Panc1 (cell line): ENCODE measurements around the gene PLXND1. TPM values are rescaled to one million over a fixed set of nuclear protein-coding genes. Genes with fewer than 3 reads are reported as not detected.

Experiments
- ATAC-seq: fragments of 200-7000 bp; cut with Tn5 transposase; 2 replicates; pipeline ENCODE4 v1.9.1; 2020; ENCODE audit warnings: mild to moderate bottlenecking, moderate library complexity
- BruUV-seq: library from RNA; stranded (reverse); fragments of 400-500 nt; replicated peaks from 2 replicates; lab custom pipeline; 2021; lab: Mats Ljungman, UMichigan
- CTCF ChIA-PET: fragments of 300-600 bp; sonication (Branson Sonifier 250); formaldehyde crosslinking; loops from one replicate; lab custom pipeline; 2022; ENCODE audit warnings: antibody characterized with exemption; lab: Charles Lee
- POLR2A ChIA-PET: fragments of 300-600 bp; sonication (Branson Sonifier 250); formaldehyde crosslinking; loops from one replicate; lab custom pipeline; 2022; ENCODE audit warnings: antibody characterized with exemption; lab: Charles Lee
- DNase-seq: peaks from one replicate; pipeline ENCODE4 v3.0.0-alpha.2; 2010; ENCODE audit warnings: low read depth, low spot score
- H3K27ac ChIP-seq: 2 replicates; pipeline ENCODE4 v1.5.1; 2011; ENCODE audit warnings: mild to moderate bottlenecking, low read length, inconsistent platforms
- H3K27me3 ChIP-seq: fragments of 200-500 bp; sonication (Bioruptor generic); 2 replicates; pipeline ENCODE4 v1.6.0; 2014; ENCODE audit warnings: low read length, inconsistent platforms; ENCODE audit not compliant: control insufficient read depth, insufficient read depth
- H3K36me3 ChIP-seq: fragments of 200-500 bp; sonication (Bioruptor generic); 2 replicates; pipeline ENCODE4 v1.5.1; 2014; ENCODE audit warnings: inconsistent platforms, mild to moderate bottlenecking, low read length, moderate library complexity; ENCODE audit not compliant: control insufficient read depth, insufficient read depth
- H3K4me1 ChIP-seq: 2 replicates; pipeline ENCODE4 v1.5.1; 2011; ENCODE audit warnings: inconsistent platforms, mild to moderate bottlenecking, low read length, moderate library complexity; ENCODE audit not compliant: control insufficient read depth, insufficient read depth
- H3K4me3 ChIP-seq, 2 experiments: 2 replicates each; pipeline ENCODE4 v1.5.1; 2011 to 2012; ENCODE audit warnings: low read depth in 2 of 2, low read length in 2 of 2, mild to moderate bottlenecking in 2 of 2, inconsistent platforms in 1 of 2, moderate library complexity in 1 of 2
- H3K9me3 ChIP-seq: fragments of 200-500 bp; sonication (Bioruptor generic); 2 replicates; pipeline ENCODE4 v1.5.1; 2014; ENCODE audit warnings: low read depth, mild to moderate bottlenecking, inconsistent platforms, low read length, moderate library complexity; ENCODE audit not compliant: control insufficient read depth, insufficient read depth
- CTCF ChIP-seq: fragments of 450-650 bp; IDR thresholded peaks from 2 replicates; pipeline ENCODE4 v1.5.1; 2017; ENCODE audit warnings: mild to moderate bottlenecking
- POLR2AphosphoS5 ChIP-seq: IDR thresholded peaks from 2 replicates; pipeline ENCODE4 v1.6.1; 2012; ENCODE audit warnings: mild to moderate bottlenecking, low read depth, low read length, moderate library complexity
- REST ChIP-seq, 2 experiments: IDR thresholded peaks; 2 replicates each; pipeline ENCODE4 v1.6.1; 2011 to 2012; ENCODE audit warnings: low read depth in 2 of 2, control low read depth in 1 of 2, low read length in 1 of 2, mild to moderate bottlenecking in 1 of 2, moderate library complexity in 1 of 2; ENCODE audit not compliant: insufficient read depth in 1 of 2
- SIN3A ChIP-seq: IDR thresholded peaks from 2 replicates; pipeline ENCODE4 v1.6.1; 2012; ENCODE audit warnings: low read depth, mild to moderate bottlenecking, low read length, moderate library complexity, borderline replicate concordance; ENCODE audit not compliant: insufficient read depth
- TCF7L2 ChIP-seq: IDR thresholded peaks from 2 replicates; pipeline ENCODE4 v1.6.1; 2011; ENCODE audit warnings: mild to moderate bottlenecking, low read depth, low read length, inconsistent platforms
- in situ Hi-C: cut with HindIII; loops from 2 replicates; pipeline ENCODE4 v1.10.0; 2016; ENCODE audit warnings: low sequenced_read_pairs, low pct_unique_long_range_greater_than_20kb
- intact Hi-C: fragments of 100-400 bp; cut with micrococcal nuclease; formaldehyde crosslinking; loops from one replicate; pipeline ENCODE4 v1.10.0; 2022; ENCODE audit not compliant: unreplicated experiment
- total RNA-seq: library from RNA; stranded (reverse); gene quantifications from one replicate; pipeline ENCODE4 v1.2.1, GENCODE V29; 2021; ENCODE audit not compliant: unreplicated experiment

Gene PLXND1
- total RNA-seq, 1 experiment from 2014 or later: 248 TPM

GRCh38 chr3:129619726-129620162 lies 13.3 kb upstream of the PLXND1 start:
- POLR2A ChIA-PET: no interaction called here
- DNase-seq (no peak), ATAC-seq (no peak)
- Histone ChIP-seq H3K27ac (no peak overlapping the region), H3K4me1 (peaks cover 32% of the 10 kb centered on the region), H3K9me3 (no peaks in the 10 kb centered on the region), H3K36me3 (no peaks in the 10 kb centered on the region), H3K27me3 (no peaks in the 10 kb centered on the region), H3K4me3 (no peak overlapping the region)
- CTCF ChIA-PET: no interaction called here
- no peak for TF ChIP-seq CTCF
- TF ChIP-seq POLR2AphosphoS5: no peak
- TF ChIP-seq REST (IDR thresholded peaks at IDR 0.05; ENCODE audit: insufficient read depth in 1 of 2, low read depth in 2 of 2, low read length in 1 of 2): no peak
- no peak for TF ChIP-seq TCF7L2
- no peak for TF ChIP-seq SIN3A
- intact Hi-C loops: loop anchor here (10.0 kb wide), 1 partner anchor 475 kb away; no protein-coding TSS in a partner anchor
- in situ Hi-C loops: no loop called here
- BruUV-seq: no TSS peak

- CTCF ChIA-PET: interaction anchor here (0.6 kb wide), 1 partner anchor 254 kb away, joined by 8 read pairs; no protein-coding TSS in a partner anchor
- Histone ChIP-seq H3K4me1 (peaks cover 25% of the 10 kb centered on the region), H3K36me3 (no peaks in the 10 kb centered on the region), H3K27me3 (no peaks in the 10 kb centered on the region), H3K27ac (no peak overlapping the region), H3K9me3 (no peaks in the 10 kb centered on the region), H3K4me3 (no peak overlapping the region)
- no TSS peak for BruUV-seq
- POLR2A ChIA-PET: no interaction called here
- intact Hi-C loops: no loop called here
- ATAC-seq: no peak
- in situ Hi-C loops: no loop called here
- DNase-seq: no peak
- TF ChIP-seq CTCF (no peak), REST (IDR thresholded peaks at IDR 0.05; ENCODE audit: insufficient read depth in 1 of 2, low read depth in 2 of 2, low read length in 1 of 2) (no peak), SIN3A (no peak), POLR2AphosphoS5 (no peak), TCF7L2 (no peak)
Measured at GRCh38 chr3:129618901-129619671, 12.6 kb upstream of the PLXND1 start.
